NCI-H510A (cell line): ENCODE measurements around the gene PAIP2B.

ENCODE experiments used
- DNase-seq: peaks from one replicate; lab custom pipeline; 2025; lab: John Stamatoyannopoulos, UW

PAIP2B gene

GRCh38 chr2:71153585-71154224 is 73.2 kb downstream of the PAIP2B start:
- no peak for DNase-seq

DNA sequence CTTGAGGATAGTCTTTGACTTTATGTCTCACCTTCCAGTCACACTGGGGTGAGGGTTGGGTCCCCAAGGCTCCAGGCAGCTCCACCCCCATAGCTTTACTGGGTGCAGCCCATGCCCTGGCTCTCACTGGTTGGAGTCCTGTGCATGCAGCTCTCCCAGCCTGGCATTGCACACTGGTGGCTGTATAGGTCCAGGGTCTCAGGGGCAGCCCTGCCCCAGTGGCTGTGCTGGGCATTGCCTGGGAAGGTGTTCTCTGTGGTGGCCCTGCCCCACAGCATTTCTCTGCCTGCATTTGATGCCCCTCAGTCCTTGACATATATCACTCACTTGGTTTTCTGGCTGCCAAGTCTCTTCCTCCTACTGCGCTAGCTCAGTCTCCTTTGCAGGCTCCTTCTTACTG is 75.3 kb downstream of the PAIP2B start:
- no peak for DNase-seq

DNA sequence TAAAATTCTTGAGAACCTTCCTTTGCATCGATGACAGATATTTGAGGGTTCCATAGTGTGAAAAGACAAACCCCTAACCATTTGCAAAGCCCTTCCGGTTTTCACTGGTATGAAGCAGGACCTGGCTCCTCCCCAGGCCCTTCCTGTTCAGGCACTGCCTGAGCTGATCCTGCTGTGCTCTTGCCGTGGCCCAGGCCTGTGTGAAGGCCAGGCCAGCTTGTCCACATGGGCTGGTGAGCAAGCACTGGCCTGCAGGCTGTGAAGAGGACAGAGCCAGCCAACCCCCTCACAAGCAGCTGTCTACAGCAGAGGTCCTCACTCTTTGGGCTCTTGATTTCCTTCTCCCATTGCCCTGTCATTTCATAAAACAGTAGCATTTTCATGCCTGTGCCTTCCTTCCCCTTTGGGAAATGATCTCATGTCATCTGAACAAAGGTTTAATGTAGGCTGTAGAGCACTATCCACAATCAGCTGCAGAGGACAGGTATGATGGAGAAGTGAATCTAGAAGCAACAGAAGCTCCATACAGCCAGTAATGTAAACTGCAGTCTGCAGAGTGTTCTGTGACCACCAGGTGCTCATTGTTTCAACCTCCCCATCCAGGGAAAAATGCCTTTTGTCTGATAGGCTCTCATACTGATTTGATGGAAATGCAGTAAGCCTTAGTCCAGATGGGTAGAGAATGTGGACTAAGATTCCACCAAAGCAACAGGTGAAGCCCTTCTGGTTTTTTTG is 76.7 kb downstream of the PAIP2B start:
- no peak for DNase-seq

- no peak for DNase-seq
These were observed 78.3 kb downstream of the PAIP2B start for GRCh38 chr2:71148506-71149063.

DNA sequence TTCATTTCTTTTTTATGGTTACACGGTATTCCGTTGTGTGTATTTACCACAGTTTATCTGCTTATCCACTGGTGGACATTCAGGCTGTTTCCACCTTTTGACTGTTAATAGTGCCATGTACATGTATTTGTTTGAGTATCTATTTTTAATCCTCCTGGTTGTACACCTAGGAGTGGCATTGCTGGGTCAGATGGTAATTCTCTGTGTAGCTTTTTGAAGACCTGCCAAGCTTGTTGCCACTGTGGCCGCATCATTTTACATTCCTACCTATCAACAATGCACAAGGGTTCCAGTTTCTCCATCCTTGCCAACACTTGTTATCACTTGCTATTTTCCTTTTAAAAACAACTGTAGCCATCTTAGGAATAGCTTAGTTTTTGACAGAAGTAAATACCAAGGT is 83.1 kb downstream of the PAIP2B start:
- no peak for DNase-seq

DNA sequence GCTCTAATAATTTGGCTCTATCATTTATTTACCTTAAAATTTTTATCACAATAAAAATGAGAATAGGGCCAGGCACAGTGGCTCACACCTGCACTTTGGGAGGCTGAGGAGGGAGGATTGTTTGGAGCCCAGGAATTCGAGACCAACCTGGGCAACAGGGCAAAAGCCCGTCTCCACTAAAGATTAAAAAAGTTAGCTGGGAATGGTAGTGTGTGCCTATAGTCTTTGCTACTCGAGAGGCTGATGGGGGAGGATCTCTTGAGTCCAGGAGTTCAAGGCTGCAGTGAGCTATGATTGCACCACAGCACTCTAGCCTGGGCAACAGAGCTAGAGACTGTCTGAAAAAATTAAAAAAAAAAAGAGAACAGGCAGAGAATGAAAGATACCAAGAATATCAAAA is 90.7 kb downstream of the PAIP2B start:
- no peak for DNase-seq

- DNase-seq, result no peak
These were observed 93.3 kb downstream of the PAIP2B start for GRCh38 chr2:71133603-71134002.
